GM21447 (cell line): ENCODE measurements around the gene MISP.
"Not testable (repeated sequence)": the region's sequence is repeated elsewhere in the genome, so short reads cannot be mapped to it uniquely, and the experiment has no call there.

Source experiments
- ATAC-seq: cut with Tn5 transposase; IDR thresholded peaks from one replicate; pipeline ENCODE4 v1.9.1; 2021; ENCODE audit not compliant: unreplicated experiment

MISP gene

GRCh38 chr19:723247-723646 lies 27.7 kb upstream of the MISP start:
- no peak for ATAC-seq

DNA sequence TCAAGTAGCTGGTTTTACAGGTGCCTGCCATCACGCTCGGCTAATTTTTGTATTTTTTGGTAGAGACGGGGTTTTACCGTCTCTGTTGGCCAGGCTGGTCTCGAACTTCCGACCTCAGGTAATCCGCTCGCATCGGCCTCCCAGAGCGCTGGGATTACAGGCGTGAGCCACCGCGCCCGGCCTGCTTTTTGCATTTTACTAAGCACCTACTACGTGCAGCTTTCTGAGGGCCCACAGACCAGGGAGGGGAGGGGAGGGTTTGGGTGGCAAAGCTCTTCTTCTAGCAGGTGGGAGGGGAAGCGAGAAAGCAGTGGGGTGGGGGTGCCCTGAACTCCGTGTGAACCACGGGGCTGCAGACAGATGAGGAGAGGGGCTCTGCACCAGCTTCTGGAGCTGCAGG lies 27.2 kb upstream of the MISP start:
- no peak for ATAC-seq

DNA sequence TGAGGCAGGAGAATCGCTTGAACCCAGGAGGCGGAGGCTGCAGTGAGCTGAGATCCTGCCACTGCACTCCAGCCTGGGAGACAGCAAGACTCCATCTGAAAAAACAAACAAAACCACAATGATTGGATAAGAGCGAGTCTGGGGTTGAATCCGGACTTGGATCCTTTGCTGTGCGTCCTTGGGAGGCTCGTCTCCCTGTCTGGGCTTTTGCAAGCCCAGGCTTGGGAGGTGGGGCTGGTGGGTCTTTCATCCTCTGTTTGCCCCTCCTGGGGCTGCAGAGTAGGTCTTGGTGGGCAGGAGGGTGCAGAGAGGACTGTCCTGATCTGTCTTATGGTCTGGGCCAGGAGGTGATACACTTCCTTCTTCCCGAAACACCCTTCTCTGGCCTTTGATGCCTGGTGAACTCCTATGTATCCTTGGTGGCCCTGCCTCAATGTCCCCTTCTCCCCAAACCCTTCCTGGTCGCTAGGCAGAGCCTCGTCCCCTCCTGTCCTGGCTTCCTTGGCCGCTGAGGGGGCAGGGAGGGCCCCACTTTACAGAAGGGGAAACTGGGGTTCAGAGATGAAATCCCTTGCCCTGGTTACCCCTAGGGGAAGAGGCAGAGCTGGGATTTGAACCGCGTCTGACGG lies 25.3 kb upstream of the MISP start:
- no peak for ATAC-seq

DNA sequence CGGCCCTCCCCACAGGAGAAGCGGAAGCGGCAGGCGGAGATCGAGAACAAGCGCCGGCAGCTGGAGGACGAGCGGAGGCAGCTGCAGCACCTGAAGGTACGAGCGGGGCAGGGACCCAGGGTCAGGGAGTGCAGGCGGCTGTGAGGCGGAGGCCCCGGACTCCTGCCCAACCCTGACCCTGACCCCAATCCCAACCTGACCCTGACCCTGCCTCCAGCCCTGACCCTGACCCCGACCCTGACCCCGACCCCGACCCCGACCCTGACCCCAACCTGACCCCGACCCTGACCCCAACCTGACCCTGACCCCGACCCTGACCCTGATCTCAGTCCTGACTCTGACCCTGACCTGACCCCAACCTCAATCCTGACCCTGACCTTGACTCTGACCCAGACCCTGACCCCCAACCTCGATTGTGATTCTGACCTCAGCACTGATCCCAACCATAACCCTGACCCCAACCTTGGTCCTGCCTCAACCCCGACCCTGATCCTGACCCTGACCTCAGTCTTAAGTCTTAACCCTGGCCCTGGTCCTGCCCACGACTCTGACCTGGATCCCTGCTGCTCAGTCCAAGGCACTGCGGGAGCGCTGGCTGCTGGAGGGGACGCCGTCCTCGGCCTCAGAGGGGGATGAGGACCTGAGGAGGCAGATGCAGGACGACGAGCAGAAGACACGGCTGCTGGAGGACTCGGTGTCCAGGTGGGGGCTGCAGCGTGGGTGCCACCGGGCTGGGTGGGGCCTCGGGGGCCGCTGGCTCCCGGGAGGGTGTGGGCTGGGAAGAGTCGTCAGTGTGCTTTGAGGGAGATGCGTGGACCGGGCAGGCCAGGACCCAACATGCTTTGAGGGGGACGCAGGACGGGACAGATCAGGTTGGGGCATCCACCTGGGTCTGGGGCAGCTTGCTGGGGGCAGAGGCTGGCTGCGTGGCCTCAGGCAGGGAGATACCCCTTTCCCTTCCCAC lies 23.6 kb upstream of the MISP start:
- no peak for ATAC-seq

- ATAC-seq: no peak
Observed at GRCh38 chr19:728011-728410, 22.9 kb upstream of the MISP start.

DNA sequence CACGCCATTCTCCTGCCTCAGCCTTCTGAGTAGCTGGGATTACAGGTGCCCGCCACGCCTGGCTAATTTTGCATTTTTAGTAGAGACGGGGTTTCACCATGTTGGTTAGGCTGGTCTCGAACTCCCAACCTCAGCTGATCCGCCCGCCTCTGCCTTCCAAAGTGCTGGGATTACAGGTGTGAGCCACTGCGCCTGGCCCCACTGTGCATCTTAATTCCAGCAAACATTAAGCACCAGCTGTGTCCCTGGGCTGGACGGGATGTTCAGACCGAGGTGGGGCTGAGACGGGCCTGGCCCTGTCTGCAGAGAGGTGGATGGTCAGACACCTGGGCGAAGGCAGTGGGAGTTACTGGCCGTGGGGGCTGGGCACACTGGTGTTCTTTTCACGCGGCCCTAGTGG lies 21.3 kb upstream of the MISP start:
- ATAC-seq: not testable (repeated sequence)

GRCh38 chr19:729965-730668 lies 20.8 kb upstream of the MISP start:
- no peak for ATAC-seq

GRCh38 chr19:731000-731399 lies 19.9 kb upstream of the MISP start:
- ATAC-seq: no peak

DNA sequence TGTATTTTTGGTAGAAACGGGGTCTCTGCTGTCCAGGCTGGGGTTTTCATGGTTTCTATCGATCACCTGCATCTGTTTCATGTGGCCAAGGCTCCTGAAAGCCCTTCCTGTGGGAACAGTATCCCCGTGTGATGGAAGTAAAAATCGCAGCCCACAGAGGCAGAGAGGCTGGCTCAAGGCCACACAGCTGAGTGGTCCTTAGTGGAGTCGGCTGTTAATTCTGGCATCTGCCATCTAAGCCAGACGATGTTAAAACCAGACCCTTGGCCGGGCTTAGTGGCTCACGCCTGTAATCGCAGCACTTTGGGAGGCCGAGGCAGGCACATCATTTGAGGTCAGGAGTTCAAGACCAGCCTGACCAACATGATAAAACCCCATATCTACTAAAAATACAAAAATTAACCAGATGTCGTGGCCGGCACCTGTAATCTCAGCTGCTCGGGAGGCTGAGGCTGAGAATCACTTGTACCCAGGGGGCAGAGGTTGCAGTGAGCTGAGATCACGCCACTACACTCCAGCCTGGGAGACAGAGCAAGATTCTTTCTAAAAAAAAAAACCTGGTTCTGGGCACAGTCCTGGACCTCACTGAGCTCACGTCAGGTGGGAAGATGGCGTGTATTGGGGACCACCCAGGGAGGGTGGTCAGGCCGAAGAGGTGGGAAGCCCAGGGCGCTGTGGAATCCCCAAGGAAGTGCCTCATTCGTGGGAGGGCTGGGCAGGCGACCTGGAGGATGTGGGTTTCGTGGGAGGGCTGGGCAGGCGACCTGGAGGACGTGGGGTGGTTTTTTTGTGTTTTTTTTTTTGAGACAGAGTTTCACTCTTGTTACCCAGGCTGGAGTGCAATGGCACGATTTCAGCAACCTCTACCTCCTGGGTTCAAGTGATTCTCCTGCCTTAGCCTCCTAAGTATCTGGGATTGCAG lies 18.5 kb upstream of the MISP start:
- no peak for ATAC-seq

GRCh38 chr19:734716-735115 lies 16.2 kb upstream of the MISP start:
- ATAC-seq: no peak

GRCh38 chr19:736125-736524 lies 14.8 kb upstream of the MISP start:
- ATAC-seq: no peak

DNA sequence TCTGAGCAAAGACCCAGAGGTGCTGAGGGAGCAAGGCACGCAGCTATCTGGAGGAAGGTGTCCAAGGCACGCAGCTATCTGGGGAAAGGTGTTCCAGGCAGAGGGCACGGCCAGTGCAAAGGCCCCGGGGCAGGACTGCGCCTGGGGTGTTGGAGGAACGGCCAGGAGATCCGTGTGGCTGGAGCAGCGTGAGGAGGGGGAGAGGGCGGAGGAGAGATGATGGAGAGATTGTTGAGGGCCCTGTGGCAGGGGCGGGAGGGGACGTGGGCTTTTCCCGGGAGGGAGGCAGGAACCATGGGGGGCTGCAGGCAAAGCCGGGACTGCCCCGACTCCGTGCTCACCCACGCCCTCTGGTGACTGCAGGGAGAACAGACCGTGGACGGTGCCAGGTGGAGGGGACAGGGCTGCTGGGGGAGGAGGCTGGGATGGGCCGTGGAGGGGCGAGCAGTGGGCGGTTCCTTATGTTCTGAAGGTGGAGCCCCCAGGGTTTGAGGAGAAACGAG lies 13.3 kb upstream of the MISP start:
- no peak for ATAC-seq

DNA sequence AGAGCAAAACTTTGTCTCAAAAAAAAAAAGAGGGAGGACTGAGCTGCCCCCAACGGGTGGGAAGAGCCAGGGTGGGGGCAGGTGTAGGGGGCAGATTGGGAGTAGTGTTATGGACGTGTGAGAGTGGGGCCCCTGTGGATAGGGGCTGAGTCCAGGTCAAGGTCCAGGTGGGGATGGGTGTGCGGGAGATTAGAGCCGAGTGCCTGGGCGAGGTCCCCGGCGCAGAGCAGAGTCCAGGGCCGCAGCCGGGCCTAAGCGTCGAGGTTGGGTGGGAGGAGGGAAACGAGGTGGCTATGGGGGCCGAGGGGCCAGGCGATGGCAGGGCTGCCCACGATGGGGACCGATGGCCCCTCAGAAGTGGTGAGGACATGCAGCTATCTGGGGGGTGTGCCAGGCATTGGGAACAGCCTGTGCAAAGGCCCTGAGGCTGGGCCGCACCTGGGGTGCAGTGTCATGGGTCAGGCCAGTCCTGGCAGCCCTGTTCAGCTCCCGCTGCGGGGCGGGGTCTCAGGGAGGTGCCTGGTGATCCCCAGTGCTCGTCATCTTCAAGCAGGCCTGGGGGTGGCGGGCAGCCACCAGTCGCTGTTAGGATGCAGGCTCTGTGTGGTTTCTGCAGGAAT lies 12.3 kb upstream of the MISP start:
- no peak for ATAC-seq

GRCh38 chr19:739998-740715 lies 10.8 kb upstream of the MISP start:
- ATAC-seq: no peak

- ATAC-seq: not testable (repeated sequence)
Observed at GRCh38 chr19:740816-741505, 10.0 kb upstream of the MISP start.

DNA sequence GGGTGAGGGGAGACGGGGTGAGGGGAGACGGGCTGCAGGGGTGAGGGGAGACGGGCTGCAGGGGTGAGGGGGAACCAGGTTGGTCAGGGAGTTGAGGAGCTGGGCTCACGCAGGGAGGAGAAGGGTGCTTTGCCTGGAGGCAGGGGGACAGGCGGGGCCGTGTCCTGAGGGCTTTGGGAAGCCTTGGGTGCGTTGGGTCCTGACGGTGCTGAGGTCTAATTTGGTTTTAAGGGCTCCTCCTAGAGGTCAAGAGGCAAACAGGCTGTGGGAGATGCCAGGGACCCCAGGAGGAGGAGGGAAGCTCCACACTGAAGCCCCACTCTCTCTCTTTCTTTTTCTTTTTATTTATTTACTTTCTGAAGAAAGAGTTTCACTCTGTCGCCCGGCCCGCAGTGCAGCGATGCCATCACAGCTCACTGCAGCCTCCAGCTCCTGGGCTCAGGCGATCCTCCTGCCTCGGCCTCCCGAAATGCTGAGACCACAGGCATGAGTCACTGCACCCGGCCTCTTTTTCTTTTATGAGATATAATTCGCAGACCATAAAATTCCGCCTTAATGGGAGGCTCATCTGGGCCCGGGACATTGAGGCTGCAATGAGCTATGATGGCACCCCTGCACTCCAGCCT lies 9.3 kb upstream of the MISP start:
- no peak for ATAC-seq

DNA sequence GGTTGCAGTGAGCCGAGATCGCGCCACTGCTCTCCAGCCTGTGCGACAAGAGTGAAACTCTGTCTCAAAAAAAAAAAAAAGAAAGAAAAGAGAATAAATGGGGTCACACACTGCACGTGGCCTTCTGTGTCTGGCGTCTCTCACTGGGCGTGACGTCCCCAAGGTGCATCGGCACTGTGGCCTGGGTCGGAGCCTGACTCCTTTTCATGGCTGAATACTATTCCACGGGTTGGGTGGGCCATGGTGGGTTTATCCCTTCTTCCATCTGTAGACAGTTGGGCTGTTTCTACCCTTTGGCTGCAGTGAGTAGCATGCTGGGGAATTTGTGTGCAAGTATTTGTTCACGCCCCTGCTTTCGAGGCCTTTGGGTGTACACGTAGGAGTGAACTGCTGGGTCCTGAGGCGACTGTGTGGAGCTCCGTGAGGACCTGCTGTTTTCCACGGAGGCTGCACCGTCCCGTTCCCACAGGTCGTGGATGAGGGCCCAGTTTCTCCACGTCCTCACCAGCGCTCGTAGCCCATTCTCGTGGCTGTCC lies 8.3 kb upstream of the MISP start:
- ATAC-seq: no peak

- ATAC-seq: no peak
Observed at GRCh38 chr19:743168-743687, 7.7 kb upstream of the MISP start.
